Measurements from ENCODE around the gene ERGIC3. TPM values are rescaled to one million over a fixed set of nuclear protein-coding genes. Genes with fewer than 3 reads are reported as not detected.
A peak's percentile ranks its signal among the peaks of the same experiment; 100 is the strongest.

The ERGIC3 gene
- polyA plus RNA-seq, 6 donors from 2014 or later, result 103 to 141 (median 117) TPM

DNA sequence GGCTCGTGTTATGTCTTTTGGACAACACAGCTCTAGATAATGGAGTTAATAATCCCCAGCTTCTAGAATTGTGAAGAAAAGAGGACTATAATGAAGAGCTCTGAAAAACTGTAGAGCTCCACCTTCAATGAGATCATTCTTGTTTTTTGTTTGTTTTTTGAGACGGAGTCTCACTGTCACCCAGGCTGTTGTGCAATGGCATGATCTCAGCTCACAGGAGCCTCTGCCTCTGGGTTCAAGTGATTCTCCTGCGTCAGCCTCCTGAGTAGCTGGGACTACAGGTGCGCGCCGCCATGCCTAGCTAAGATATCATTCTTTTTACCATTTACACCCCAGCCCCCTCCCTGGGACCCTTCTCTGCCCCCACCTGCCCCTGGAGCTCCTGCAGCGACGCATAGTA lies 36.6 kb downstream of the ERGIC3 start:
- Mint-ChIP-seq H3K9me3 (peaks cover 0 to 28% (median 16%) of the 10 kb centered on the region in 7 donors), H3K27me3 (peaks cover 7 to 31% (median 9%) of the 10 kb centered on the region in 3 donors), H3K36me3 (peaks cover 4 to 6% of the 10 kb centered on the region in 2 donors), H3K27ac (peak overlapping the region in 1 of 6 donors; percentile 77), H3K4me1 (no peaks in the 10 kb centered on the region), H3K4me3 (no peak overlapping the region)
- ATAC-seq (ENCODE audit: low read depth in 2 of 2), result no peak
- DNase-seq, result no peak

DNA sequence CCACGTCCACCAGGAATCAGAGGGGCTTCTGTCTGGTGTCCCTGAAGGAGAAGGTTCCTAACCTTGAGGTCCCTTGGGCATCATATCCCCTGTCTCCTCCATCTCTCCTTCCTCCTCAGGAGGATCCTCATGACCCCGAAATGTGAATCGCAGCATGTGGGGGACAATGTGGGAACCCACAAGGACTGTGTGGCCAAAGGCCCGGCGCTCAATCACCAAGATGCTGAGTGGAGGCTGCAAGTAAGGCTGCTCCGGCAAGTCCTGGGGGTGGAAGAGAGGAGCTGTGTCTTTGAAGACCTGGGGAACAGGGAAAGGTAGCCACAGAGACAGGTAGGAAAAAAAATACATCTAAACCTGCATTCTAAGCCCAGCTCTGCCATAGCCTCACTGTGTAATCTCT lies 37.3 kb downstream of the ERGIC3 start:
- DNase-seq (no peak), ATAC-seq (ENCODE audit: low read depth in 2 of 2) (no peak)
- Mint-ChIP-seq H3K9me3 (peaks cover 0 to 22% (median 12%) of the 10 kb centered on the region in 7 donors), H3K36me3 (peaks cover 2 to 4% of the 10 kb centered on the region in 2 donors), H3K4me3 (no peak overlapping the region), H3K27me3 (peaks cover 7 to 31% (median 9%) of the 10 kb centered on the region in 3 donors), H3K4me1 (no peaks in the 10 kb centered on the region), H3K27ac (no peak overlapping the region)

DNA sequence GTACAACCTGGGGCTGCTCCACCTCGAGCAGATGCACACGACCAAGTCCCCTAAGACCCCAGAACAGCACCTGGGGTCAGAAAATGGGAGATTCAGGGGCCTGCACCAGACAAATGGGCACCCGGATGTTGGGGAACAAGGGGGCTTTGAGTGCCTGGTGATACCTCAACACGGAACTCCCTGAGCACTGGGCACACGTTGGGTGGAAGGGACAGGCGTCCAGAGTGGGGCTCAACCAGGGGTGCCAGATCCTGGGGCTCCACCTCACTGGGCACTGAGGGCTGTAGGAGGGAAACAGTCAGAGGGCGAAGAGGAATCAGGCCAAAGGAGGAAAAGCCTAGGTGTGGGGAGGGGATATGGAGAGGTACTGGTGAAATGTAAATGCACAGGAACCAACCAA lies 40.3 kb downstream of the ERGIC3 start:
- H3K4me3 Mint-ChIP-seq, result peak overlapping the region in 1 of 8 donors; percentile 35
- ATAC-seq (ENCODE audit: low read depth in 2 of 2), result no peak
- no peak overlapping the region for H3K27ac Mint-ChIP-seq

DNA sequence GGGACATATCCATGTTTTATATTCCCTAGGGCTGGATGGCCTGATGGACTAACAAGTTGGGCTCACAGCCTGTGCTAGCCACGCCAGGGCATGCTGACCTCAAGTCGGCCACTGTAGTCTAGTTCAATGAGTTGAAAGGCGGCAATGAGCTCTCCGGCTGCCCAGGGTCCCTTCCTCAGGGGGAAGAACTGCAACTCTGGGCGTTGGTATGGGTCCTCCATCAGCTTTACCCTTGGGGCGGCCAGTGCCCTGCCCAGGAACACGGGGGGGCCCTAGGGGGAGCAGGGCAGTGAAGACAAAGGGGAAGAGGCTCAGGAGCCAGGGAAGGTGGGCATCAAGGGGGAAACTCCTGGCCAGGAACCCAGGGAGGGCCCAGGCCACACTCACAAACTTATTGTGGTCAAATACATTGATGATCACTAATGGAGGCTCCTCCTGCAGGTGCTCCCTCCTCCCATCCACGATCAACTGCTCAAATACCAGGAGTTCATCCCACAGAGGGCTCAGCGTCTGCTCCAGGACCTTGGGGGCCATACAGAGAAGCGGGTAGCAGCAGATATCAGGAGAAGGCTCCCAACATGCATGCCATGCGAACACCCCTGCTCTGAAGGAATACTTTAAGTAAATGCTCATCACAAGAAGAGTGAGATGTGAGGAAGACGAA lies 41.0 kb downstream of the ERGIC3 start:
- DNase-seq, result no peak
- H3K27me3 Mint-ChIP-seq, result peaks cover 0 to 25% (median 3%) of the 10 kb centered on the region in 3 donors

More for the DNA sequence above, 40.3 kb downstream of the ERGIC3 start:
- Mint-ChIP-seq H3K36me3 (peaks cover 0 to 4% of the 10 kb centered on the region in 2 donors), H3K4me1 (no peaks in the 10 kb centered on the region), H3K27me3 (peaks cover 0 to 25% (median 3%) of the 10 kb centered on the region in 3 donors), H3K9me3 (peaks cover 0 to 20% (median 12%) of the 10 kb centered on the region in 7 donors)
- no peak for DNase-seq

DNA sequence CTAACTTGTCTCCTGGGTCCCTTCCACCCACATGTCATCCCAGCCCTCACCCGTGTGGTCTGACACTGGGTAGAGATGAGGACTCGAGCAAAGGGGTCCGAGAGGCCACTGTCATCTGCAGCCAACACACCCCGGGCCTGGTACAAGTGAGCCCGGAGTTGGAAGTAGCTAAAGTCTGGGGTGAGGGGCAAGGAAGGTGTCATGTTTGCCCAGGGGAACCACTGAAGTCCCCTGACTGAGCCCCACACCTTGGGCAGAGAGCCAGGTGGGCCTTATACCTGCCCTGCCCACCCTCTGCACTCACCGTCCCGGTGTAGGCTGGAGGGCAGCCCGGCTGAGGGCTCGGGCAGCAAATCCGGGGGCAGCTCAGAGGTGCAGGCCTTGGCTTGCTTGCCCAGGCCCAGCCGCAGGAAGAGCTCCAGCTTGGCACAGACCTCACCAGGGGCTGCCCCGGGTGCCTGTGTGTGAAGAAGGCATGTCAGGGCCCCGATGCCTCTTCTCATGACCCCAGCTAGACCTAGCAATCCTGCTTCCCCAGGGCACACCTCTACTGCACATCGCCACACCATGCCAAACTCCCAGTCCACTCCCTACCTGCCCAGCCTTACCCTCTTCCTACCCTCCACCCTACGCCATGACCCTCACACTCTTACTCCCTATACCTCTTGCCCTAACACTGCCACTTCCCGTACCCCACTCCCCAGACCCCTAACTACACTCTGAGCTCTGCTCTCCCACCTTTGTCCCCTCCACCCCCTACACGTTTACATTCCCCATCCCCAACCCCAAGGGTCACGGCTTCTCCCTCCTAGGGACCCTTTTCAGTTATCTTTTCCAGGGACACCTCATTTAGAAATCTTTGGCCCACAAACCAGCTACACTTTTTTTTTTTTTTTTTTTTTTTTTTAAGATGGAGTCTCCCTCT lies 42.0 kb downstream of the ERGIC3 start:
- no peaks in the 10 kb centered on the region for H3K4me1 Mint-ChIP-seq
- peaks cover 0 to 4% of the 10 kb centered on the region in 2 donors for H3K36me3 Mint-ChIP-seq
- H3K27ac Mint-ChIP-seq, result peak overlapping the region in 1 of 6 donors; percentile 26
- peaks cover 0 to 19% (median 0%) of the 10 kb centered on the region in 3 donors for H3K27me3 Mint-ChIP-seq
- no peak overlapping the region for H3K4me3 Mint-ChIP-seq
- peaks cover 0 to 20% (median 12%) of the 10 kb centered on the region in 7 donors for H3K9me3 Mint-ChIP-seq
- ATAC-seq (ENCODE audit: low read depth in 2 of 2) (no peak), DNase-seq (no peak)

More for the DNA sequence above, 41.0 kb downstream of the ERGIC3 start:
- no peak overlapping the region for H3K27ac Mint-ChIP-seq
- H3K9me3 Mint-ChIP-seq, result peaks cover 0 to 20% (median 12%) of the 10 kb centered on the region in 7 donors
- ATAC-seq (ENCODE audit: low read depth in 2 of 2), result no peak
- H3K4me1 Mint-ChIP-seq, result no peaks in the 10 kb centered on the region
- H3K36me3 Mint-ChIP-seq, result peaks cover 0 to 4% of the 10 kb centered on the region in 2 donors
- no peak overlapping the region for H3K4me3 Mint-ChIP-seq

DNA sequence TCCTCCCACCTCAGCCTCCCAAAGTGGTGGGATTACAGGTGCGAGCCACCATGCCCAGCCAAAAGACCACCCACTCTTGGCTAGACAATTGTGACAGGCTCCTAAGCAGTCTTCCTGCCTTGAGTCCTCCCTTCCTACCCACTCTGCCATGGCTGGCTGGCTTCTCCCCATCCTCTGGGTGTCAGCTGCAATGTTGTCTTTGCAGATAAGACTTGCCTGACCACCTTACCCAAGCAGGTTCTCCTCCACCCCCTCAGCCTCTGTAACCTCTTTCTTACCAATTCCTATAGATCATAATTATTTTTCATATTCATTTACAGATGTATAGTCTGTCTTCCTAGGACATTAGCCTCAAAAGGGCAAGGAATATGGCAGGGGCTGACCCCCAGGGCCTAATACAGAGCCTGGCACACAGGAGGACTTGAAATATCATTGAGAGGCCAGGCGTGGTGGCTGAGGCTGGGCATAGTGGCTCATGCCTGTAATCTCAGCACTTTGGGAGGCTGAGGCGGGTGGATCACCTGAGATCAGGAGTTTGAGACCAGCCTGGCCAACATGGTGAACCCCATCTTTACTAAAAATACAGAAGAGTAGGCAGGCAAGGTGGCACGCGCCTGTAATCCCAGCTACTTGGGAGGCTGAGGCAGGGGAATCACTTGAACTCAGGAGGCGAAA lies 45.0 kb downstream of the ERGIC3 start:
- Mint-ChIP-seq H3K27ac (no peak overlapping the region), H3K4me3 (no peak overlapping the region)
- ATAC-seq (ENCODE audit: low read depth in 2 of 2), result no peak

DNA sequence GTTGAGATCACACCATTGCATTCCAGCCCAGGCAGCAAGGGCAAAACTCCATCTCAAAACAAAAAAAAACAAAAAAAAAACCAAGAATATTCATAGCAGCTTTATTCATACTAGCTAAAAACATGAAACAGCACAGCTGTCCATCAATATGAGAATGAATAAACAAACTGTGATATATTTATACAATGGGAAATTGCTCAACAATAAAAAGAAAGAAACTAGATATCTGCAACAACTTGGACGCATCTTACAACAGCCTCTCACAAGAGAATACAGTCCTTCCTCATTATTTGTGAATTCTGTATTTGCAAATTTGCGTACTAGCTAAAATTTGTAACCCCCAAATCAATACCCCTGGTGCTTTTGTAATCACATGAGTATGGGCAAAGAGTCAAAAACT lies 45.6 kb downstream of the ERGIC3 start:
- Mint-ChIP-seq H3K4me1 (no peaks in the 10 kb centered on the region), H3K9me3 (peaks cover 0 to 5% (median under 1%) of the 10 kb centered on the region in 7 donors), H3K27ac (no peak overlapping the region), H3K27me3 (peaks cover 0 to 2% (median 0%) of the 10 kb centered on the region in 3 donors), H3K4me3 (no peak overlapping the region), H3K36me3 (no peaks in the 10 kb centered on the region)
- no peak for DNase-seq
- ATAC-seq (ENCODE audit: low read depth in 2 of 2), result no peak

More for the DNA sequence above, 45.0 kb downstream of the ERGIC3 start:
- Mint-ChIP-seq H3K9me3 (peaks cover 0 to 10% (median 6%) of the 10 kb centered on the region in 7 donors), H3K4me1 (no peaks in the 10 kb centered on the region), H3K36me3 (no peaks in the 10 kb centered on the region), H3K27me3 (peaks cover 0 to 8% (median 0%) of the 10 kb centered on the region in 3 donors)
- no peak for DNase-seq

DNA sequence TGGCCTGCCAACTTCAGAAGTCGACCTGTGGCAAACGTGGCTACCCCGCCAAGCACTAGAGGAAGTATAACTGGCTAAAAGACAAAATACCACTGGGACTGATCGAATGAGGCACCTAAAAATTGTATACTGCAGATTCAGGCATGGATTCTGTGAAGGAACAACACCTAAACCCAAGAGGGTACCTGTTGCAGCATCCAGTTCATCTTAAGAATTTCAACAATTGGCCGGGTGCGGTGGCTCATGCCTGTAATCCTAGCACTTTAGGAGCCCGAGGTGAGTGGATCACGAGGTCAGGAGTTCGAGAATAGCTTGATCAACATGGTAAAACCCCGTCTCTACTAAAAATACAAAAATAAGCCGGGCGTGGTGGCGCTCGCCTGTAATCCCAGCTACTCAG lies 46.5 kb downstream of the ERGIC3 start:
- Mint-ChIP-seq H3K36me3 (no peaks in the 10 kb centered on the region), H3K4me3 (no peak overlapping the region), H3K4me1 (no peaks in the 10 kb centered on the region), H3K27ac (no peak overlapping the region), H3K9me3 (peaks cover 0 to 2% (median 0%) of the 10 kb centered on the region in 7 donors), H3K27me3 (no peaks in the 10 kb centered on the region)
- no peak for ATAC-seq (ENCODE audit: low read depth in 2 of 2)
- DNase-seq, result no peak

DNA sequence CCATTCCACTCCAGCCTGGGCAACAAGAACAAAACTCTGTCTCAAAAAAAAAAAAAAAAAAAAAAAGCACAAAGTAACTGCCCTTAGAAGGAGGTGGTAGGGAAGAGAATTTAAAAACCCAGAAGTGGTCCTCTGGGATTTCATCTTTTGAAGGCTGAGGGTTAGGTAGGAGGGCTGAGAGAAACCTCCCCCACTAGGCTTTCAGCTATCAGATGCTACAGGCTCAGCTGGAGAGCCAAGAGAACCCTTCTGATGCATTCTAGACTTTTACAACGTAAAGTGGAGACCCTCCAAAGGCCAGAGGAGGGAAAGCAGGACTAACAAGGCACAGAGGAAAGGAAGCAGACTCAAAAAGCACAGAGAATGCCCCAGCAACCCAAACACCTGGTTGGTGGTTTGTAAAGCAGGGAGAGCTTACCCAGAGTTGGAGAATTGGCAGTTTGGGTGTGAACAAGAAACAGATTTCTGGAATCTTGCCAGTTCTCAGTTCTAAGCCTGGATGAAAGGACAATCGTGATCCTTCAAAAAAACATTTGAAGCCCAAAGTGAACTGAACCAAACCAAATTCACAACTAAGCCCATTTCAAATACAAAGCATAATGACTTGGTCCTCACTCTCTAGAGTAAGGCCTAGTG lies 50.6 kb downstream of the ERGIC3 start:
- Mint-ChIP-seq H3K9me3 (no peaks in the 10 kb centered on the region), H3K27ac (peak overlapping the region in 1 of 6 donors; percentile 60), H3K27me3 (no peaks in the 10 kb centered on the region), H3K36me3 (no peaks in the 10 kb centered on the region), H3K4me3 (no peak overlapping the region), H3K4me1 (no peaks in the 10 kb centered on the region)
- no peak for ATAC-seq (ENCODE audit: low read depth in 2 of 2)
- no peak for DNase-seq

DNA sequence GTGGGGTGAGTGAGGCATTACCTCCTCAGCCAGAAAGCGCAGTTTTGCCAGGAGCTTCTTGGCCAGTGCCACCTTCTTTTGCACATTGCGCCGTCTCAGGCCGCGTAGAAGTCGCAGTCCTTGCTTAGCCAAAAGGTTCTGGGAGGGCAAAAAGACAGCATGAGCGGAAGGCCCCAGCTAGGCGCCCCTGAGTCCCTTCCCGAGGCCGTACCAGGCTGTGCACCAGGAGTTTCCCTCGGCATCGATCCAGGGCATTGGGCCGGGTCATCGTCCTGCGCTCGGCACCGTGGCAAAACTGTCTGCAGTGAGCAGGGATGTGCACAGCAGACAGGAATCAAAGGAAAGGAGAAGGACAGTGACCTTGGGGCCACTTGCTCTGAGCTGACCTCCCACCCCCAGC lies 53.6 kb downstream of the ERGIC3 start:
- Mint-ChIP-seq H3K36me3 (no peaks in the 10 kb centered on the region), H3K4me1 (no peaks in the 10 kb centered on the region), H3K27ac (peak overlapping the region in 1 of 6 donors; percentile 55), H3K4me3 (no peak overlapping the region), H3K27me3 (peaks cover 0 to 18% (median 12%) of the 10 kb centered on the region in 3 donors), H3K9me3 (no peaks in the 10 kb centered on the region)
- no peak for ATAC-seq (ENCODE audit: low read depth in 2 of 2)
- DNase-seq, result no peak

DNA sequence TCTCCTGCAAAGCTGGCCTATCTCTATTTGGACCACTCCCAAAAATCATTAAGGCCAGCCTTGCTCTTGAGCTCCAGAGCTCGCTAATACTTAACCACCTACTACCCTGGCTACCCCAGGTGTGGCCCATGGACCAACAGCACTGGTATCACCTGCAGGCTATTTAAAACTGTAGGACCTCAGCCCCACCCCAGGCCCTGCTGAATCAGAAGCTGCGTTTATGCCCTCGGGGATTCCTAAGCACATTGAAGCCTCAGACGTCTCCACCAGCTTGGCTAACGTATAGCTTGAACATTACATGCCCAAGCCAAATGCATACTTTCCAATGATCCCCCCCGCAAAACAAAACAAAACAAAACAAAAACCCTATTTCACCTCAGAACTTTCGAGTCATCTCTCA lies 54.0 kb downstream of the ERGIC3 start:
- H3K4me3 Mint-ChIP-seq, result peak overlapping the region in 1 of 8 donors; percentile 24
- ATAC-seq (ENCODE audit: low read depth in 2 of 2), result no peak
- no peak for DNase-seq
- H3K4me1 Mint-ChIP-seq, result peaks cover 4% of the 10 kb centered on the region in 3 donors
- peak overlapping the region in 1 of 6 donors; percentile 16 for H3K27ac Mint-ChIP-seq
- H3K9me3 Mint-ChIP-seq, result no peaks in the 10 kb centered on the region
- H3K27me3 Mint-ChIP-seq, result peaks cover 0 to 18% (median 17%) of the 10 kb centered on the region in 3 donors
- no peaks in the 10 kb centered on the region for H3K36me3 Mint-ChIP-seq

DNA sequence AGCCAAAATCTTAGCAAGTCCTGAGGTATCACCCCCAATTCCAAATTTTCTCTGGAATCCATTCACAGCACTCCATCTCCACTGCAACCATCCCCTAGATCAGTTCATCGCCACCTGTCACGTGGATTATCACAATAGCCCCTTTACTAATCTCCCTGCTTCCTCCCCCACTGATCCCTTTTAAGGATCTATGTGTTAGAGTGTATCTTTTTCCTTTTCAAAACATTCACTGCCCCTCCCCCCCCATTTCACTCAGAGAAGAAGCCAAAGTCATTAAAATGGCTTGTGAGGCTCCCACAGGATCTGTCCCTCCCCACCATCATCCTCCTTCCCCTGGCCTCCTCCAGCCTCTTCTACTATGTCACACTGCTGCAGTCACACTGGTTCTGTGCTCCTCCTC lies 55.3 kb downstream of the ERGIC3 start:
- Mint-ChIP-seq H3K36me3 (no peaks in the 10 kb centered on the region), H3K4me3 (no peak overlapping the region), H3K4me1 (peaks cover 7 to 11% (median 10%) of the 10 kb centered on the region in 3 donors), H3K9me3 (no peaks in the 10 kb centered on the region), H3K27me3 (peaks cover 5 to 30% (median 19%) of the 10 kb centered on the region in 3 donors), H3K27ac (no peak overlapping the region)
- DNase-seq (no peak), ATAC-seq (ENCODE audit: low read depth in 2 of 2) (no peak)

DNA sequence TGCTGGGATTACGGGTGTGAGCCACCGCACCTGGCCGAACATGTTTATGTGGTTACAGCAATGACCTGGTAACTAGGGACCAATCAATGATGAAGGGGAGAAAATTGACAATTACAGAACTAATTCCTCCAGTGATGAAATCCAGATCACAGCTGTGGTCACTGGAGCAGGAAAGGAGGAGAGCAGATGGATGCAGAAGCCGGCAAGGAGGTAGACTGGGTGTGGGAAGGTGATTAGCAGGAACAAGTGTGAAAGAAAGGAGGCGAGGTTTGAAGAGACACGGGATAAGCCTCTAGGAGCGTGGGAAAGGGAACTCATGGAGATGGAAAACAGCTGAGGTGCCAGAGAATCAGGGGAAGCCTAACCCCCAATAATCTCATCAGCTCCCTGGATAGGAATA lies 56.6 kb downstream of the ERGIC3 start:
- Mint-ChIP-seq H3K4me3 (peak overlapping the region in 1 of 8 donors; percentile 61), H3K27ac (peak overlapping the region in 2 of 6 donors; percentile 32 to 69), H3K9me3 (no peaks in the 10 kb centered on the region), H3K27me3 (peaks cover 5 to 42% (median 32%) of the 10 kb centered on the region in 3 donors), H3K36me3 (no peaks in the 10 kb centered on the region), H3K4me1 (peaks cover 7 to 11% (median 10%) of the 10 kb centered on the region in 3 donors)
- ATAC-seq (ENCODE audit: low read depth in 2 of 2) (no peak), DNase-seq (no peak)

Measured in naive B cell (primary cell).